ENCODE data around the gene INPP4B. TPM values are rescaled to one million over a fixed set of nuclear protein-coding genes. Genes with fewer than 3 reads are reported as not detected.

INPP4B gene
- total and polyA plus RNA-seq, 2 donors (not counting 1 experiment from before 2014, with no cell fraction given) = 0.03 TPM; not detected in 1

DNA sequence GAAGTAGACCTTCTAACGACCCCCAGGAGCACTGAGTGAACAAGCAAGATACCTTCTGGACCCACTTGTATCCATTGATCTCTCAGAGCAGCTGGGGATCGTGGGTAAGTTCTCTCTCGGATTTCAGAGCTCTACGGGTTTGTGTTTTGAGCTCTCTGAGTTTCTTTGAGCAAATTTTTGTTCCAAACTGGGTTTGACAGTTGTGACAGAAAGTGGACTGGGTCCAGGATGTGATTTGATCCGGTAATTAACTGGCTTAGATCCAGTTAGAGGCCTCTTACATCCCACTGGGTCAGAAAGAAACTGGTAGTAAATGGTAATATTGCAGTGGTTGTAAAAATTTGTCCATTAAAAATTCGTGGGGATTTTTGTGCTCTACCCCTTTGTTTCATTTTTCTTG lies 459.2 kb downstream of the INPP4B start:
- Histone ChIP-seq H3K36me3 (replicated peaks in 1 of 2; ENCODE audit: control extremely low read depth in 1 of 2, control insufficient read depth in 1 of 2, extremely low read depth in 1 of 2, insufficient read depth in 2 of 2, low read length in 1 of 2) (no peaks in the 10 kb centered on the region), H3K27me3 (replicated peaks in 1 of 4; ENCODE audit: control extremely low read depth in 1 of 4, control insufficient read depth in 3 of 4, insufficient read depth in 4 of 4, low read length in 3 of 4) (no peaks in the 10 kb centered on the region), H3K79me2 (ENCODE audit: control insufficient read depth, insufficient read depth, low read length) (no peaks in the 10 kb centered on the region), H2AFZ (ENCODE audit: insufficient read depth, low read depth, low read length, poor library complexity, severe bottlenecking) (no peak overlapping the region), H3K4me1 (ENCODE audit: control insufficient read depth in 2 of 2, insufficient read depth in 2 of 2, low read length in 2 of 2) (no peaks in the 10 kb centered on the region), H3K9me3 (ENCODE audit: control extremely low read depth in 1 of 3, control insufficient read depth in 2 of 3, insufficient read depth in 1 of 3, low read length in 2 of 3) (no peaks in the 10 kb centered on the region), H4K20me1 (ENCODE audit: control insufficient read depth, insufficient read depth, low read length, poor library complexity, severe bottlenecking) (no peaks in the 10 kb centered on the region), H3K9ac (ENCODE audit: low read length) (no peak overlapping the region), H3K4me2 (replicated peaks; ENCODE audit: low read depth, low read length, poor library complexity, severe bottlenecking) (no peak overlapping the region), H3K4me3 (ENCODE audit: control extremely low read depth in 1 of 5, extremely low read depth in 1 of 5, insufficient read depth in 1 of 5, low read depth in 2 of 5, low read length in 4 of 5) (no peak overlapping the region), H3K27ac (ENCODE audit: low read length in 2 of 2) (no peak overlapping the region)
- POLR2A ChIA-PET = no interaction called here
- H3K4me3 Mint-ChIP-seq = no peak overlapping the region
- H3K9me3 Mint-ChIP-seq (ENCODE audit: insufficient read depth) = no peaks in the 10 kb centered on the region
- CTCF ChIA-PET = no interaction called here
- no peak overlapping the region for H3K27ac Mint-ChIP-seq
- no peak for ATAC-seq (ENCODE audit: low read depth)
- WGBS (ENCODE audit: insufficient coverage) = 86% methylated on average over 6 of the region's 6 CpGs
- TF ChIP-seq, protein P1, sequence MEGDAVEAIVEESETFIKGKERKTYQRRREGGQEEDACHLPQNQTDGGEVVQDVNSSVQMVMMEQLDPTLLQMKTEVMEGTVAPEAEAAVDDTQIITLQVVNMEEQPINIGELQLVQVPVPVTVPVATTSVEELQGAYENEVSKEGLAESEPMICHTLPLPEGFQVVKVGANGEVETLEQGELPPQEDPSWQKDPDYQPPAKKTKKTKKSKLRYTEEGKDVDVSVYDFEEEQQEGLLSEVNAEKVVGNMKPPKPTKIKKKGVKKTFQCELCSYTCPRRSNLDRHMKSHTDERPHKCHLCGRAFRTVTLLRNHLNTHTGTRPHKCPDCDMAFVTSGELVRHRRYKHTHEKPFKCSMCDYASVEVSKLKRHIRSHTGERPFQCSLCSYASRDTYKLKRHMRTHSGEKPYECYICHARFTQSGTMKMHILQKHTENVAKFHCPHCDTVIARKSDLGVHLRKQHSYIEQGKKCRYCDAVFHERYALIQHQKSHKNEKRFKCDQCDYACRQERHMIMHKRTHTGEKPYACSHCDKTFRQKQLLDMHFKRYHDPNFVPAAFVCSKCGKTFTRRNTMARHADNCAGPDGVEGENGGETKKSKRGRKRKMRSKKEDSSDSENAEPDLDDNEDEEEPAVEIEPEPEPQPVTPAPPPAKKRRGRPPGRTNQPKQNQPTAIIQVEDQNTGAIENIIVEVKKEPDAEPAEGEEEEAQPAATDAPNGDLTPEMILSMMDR (IDR thresholded peaks at IDR 0.05) = no peak
- TF ChIP-seq EZH2 (IDR thresholded peaks at IDR 0.05; ENCODE audit: borderline replicate concordance, insufficient read depth, low read depth, low read length, poor library complexity, severe bottlenecking) = no peak
- DNase-seq = no peak
- intact Hi-C loops (cut with micrococcal nuclease) = no loop called here
- H3K27me3 Mint-ChIP-seq = no peaks in the 10 kb centered on the region
- no peaks in the 10 kb centered on the region for H3K4me1 Mint-ChIP-seq

DNA sequence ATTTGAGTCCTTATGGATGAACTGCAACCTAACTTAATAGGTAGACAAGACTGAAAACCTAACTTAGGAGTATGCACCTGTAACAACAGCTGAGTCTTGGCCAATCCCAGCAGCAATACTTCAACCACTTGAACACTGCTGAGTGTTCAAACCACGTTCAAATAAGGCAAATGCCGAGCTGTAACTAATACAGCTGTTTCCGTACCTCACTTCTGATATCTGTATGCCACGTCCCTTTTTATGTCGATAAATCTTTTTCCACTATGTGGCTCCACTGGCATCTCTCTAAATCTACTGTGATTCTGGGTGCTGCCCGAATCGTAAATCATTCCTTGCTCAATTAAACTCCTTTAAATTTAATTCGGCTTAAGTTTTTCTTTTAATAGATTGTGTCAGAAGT lies 459.7 kb downstream of the INPP4B start:
- H3K9me3 ChIP-seq (ENCODE audit: control extremely low read depth in 1 of 3, control insufficient read depth in 2 of 3, insufficient read depth in 1 of 3, low read length in 2 of 3) = no peaks in the 10 kb centered on the region
- no peak overlapping the region for H3K27ac ChIP-seq (ENCODE audit: low read length in 2 of 2)
- H2AFZ ChIP-seq (ENCODE audit: insufficient read depth, low read depth, low read length, poor library complexity, severe bottlenecking) = no peak overlapping the region
- Mint-ChIP-seq H3K4me1 (no peaks in the 10 kb centered on the region), H3K4me3 (no peak overlapping the region), H3K9me3 (ENCODE audit: insufficient read depth) (no peaks in the 10 kb centered on the region), H3K27me3 (no peaks in the 10 kb centered on the region), H3K27ac (no peak overlapping the region)
- H3K79me2 ChIP-seq (ENCODE audit: control insufficient read depth, insufficient read depth, low read length) = no peaks in the 10 kb centered on the region
- ChIA-PET CTCF (no interaction called here), POLR2A (no interaction called here)
- no peak for TF ChIP-seq EZH2 (IDR thresholded peaks at IDR 0.05; ENCODE audit: borderline replicate concordance, insufficient read depth, low read depth, low read length, poor library complexity, severe bottlenecking)
- TF ChIP-seq, protein P1 (IDR thresholded peaks at IDR 0.05) = no peak
- H3K4me3 ChIP-seq (ENCODE audit: control extremely low read depth in 1 of 5, extremely low read depth in 1 of 5, insufficient read depth in 1 of 5, low read depth in 2 of 5, low read length in 4 of 5) = no peak overlapping the region
- intact Hi-C loops (cut with micrococcal nuclease) = no loop called here
- H3K36me3 ChIP-seq (replicated peaks in 1 of 2; ENCODE audit: control extremely low read depth in 1 of 2, control insufficient read depth in 1 of 2, extremely low read depth in 1 of 2, insufficient read depth in 2 of 2, low read length in 1 of 2) = no peaks in the 10 kb centered on the region
- DNase-seq (no peak), ATAC-seq (ENCODE audit: low read depth) (no peak)
- no peak overlapping the region for H3K4me2 ChIP-seq (replicated peaks; ENCODE audit: low read depth, low read length, poor library complexity, severe bottlenecking)
- no peak overlapping the region for H3K9ac ChIP-seq (ENCODE audit: low read length)
- H3K4me1 ChIP-seq (ENCODE audit: control insufficient read depth in 2 of 2, insufficient read depth in 2 of 2, low read length in 2 of 2) = no peaks in the 10 kb centered on the region
- H4K20me1 ChIP-seq (ENCODE audit: control insufficient read depth, insufficient read depth, low read length, poor library complexity, severe bottlenecking) = no peaks in the 10 kb centered on the region
- WGBS (ENCODE audit: insufficient coverage) = 100% methylated on average over 4 of the region's 8 CpGs
- no peaks in the 10 kb centered on the region for H3K27me3 ChIP-seq (replicated peaks in 1 of 4; ENCODE audit: control extremely low read depth in 1 of 4, control insufficient read depth in 3 of 4, insufficient read depth in 4 of 4, low read length in 3 of 4)

Data from B cell (primary cell).